ENCODE results near the gene AGBL1. TPM values are rescaled to one million over a fixed set of nuclear protein-coding genes. Genes with fewer than 3 reads are reported as not detected.

AGBL1 gene
- total RNA-seq, 3 donors from 2014 or later, result 0.10 to 0.32 TPM; not detected in 1

DNA sequence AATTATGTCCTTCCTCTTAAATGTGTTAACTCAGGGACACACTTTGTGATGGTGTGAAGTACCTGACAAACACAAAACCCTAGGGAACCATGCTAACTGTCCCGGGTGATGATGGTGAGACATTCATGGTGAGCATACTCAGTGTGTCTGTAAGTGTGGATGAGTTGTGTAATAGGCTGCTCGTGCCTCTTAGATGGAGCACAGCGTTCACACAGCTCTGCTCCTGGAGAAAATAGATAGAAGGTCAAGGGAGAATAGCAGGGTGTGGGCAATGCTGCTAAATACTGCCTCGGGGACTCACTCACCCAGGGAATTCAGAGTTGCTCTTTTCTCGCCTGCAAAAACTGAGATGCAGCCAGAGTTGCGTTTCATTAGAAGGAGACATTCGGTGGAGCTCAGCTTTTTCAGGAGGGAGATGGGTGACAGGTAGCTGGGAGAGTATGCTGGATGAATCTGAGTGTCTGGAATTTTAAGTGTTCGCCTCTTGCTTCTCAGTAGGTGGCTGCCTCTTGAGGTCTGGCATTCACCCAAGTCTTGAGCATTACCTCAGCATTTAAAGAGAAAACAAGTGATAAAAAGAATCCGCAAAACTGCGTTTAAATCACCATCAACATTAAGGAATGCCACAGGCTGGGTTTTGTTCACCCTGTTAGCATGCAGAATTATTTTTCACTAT lies 813.2 kb downstream of the AGBL1 start:
- no peak for DNase-seq
- Histone ChIP-seq H3K36me3 (ENCODE audit: low read depth) (no peaks in the 10 kb centered on the region), H3K9me3 (no peaks in the 10 kb centered on the region), H3K4me1 (ENCODE audit: low read depth) (no peaks in the 10 kb centered on the region), H3K4me3 (no peak overlapping the region)
- ATAC-seq, result no peak
- TF ChIP-seq, protein P1, sequence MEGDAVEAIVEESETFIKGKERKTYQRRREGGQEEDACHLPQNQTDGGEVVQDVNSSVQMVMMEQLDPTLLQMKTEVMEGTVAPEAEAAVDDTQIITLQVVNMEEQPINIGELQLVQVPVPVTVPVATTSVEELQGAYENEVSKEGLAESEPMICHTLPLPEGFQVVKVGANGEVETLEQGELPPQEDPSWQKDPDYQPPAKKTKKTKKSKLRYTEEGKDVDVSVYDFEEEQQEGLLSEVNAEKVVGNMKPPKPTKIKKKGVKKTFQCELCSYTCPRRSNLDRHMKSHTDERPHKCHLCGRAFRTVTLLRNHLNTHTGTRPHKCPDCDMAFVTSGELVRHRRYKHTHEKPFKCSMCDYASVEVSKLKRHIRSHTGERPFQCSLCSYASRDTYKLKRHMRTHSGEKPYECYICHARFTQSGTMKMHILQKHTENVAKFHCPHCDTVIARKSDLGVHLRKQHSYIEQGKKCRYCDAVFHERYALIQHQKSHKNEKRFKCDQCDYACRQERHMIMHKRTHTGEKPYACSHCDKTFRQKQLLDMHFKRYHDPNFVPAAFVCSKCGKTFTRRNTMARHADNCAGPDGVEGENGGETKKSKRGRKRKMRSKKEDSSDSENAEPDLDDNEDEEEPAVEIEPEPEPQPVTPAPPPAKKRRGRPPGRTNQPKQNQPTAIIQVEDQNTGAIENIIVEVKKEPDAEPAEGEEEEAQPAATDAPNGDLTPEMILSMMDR (IDR thresholded peaks at IDR 0.05), result no peak
- intact Hi-C loops (cut with DNase I, micrococcal nuclease), result no loop called here

GRCh38 chr15:86894269-86894668 lies 814.6 kb downstream of the AGBL1 start:
- intact Hi-C loops (cut with DNase I, micrococcal nuclease), result no loop called here
- H3K36me3 ChIP-seq (ENCODE audit: low read depth), result no peaks in the 10 kb centered on the region
- H3K4me1 ChIP-seq (ENCODE audit: low read depth), result no peaks in the 10 kb centered on the region
- ATAC-seq (no peak), DNase-seq (no peak)
- TF ChIP-seq, protein P1 (IDR thresholded peaks at IDR 0.05), result no peak
- no peak overlapping the region for H3K4me3 ChIP-seq
- H3K9me3 ChIP-seq, result no peaks in the 10 kb centered on the region

- intact Hi-C loops (cut with DNase I, micrococcal nuclease), result no loop called here
- ATAC-seq, result no peak
- no peak overlapping the region for H3K4me3 ChIP-seq
- H3K36me3 ChIP-seq (ENCODE audit: low read depth), result no peaks in the 10 kb centered on the region
- H3K9me3 ChIP-seq, result no peaks in the 10 kb centered on the region
- TF ChIP-seq, protein P1 (IDR thresholded peaks at IDR 0.05), result no peak
- H3K4me1 ChIP-seq (ENCODE audit: low read depth), result no peaks in the 10 kb centered on the region
- no peak for DNase-seq
Observed at GRCh38 chr15:86903642-86904421, 824.2 kb downstream of the AGBL1 start.

DNA sequence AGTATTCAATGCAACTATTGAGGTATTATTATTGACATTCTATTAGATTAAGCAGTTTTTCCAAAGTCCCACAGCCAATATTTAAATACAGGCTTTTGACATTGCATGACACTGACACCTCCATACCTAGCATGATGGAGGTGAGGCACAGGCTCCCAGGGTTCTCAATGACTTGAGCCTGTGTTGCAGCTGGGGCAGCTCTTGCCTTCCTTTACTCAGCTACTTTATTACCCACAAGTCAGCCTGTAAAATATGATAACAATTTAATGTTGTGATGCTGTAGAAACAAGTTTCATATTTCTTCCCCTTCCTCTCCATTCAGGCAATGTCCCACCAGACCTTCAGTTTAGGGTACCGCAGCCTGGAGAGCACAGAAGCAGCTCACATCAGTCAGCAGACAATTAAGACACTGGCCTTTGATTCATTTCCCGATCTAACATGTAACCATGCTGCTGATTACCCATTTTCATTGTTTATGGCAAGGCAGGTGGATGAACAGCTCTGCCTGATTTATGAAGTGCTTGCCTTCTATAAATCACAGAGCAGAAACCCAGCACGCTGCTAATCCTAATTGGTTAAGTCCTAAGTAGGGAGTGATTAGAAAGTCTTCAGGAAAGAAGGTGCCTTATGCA lies 826.1 kb downstream of the AGBL1 start:
- ATAC-seq (no peak), DNase-seq (no peak)
- Histone ChIP-seq H3K9me3 (no peaks in the 10 kb centered on the region), H3K36me3 (ENCODE audit: low read depth) (no peaks in the 10 kb centered on the region), H3K4me3 (no peak overlapping the region), H3K4me1 (ENCODE audit: low read depth) (no peaks in the 10 kb centered on the region)
- intact Hi-C loops (cut with DNase I, micrococcal nuclease), result no loop called here
- TF ChIP-seq, protein P1 (IDR thresholded peaks at IDR 0.05), result no peak

DNA sequence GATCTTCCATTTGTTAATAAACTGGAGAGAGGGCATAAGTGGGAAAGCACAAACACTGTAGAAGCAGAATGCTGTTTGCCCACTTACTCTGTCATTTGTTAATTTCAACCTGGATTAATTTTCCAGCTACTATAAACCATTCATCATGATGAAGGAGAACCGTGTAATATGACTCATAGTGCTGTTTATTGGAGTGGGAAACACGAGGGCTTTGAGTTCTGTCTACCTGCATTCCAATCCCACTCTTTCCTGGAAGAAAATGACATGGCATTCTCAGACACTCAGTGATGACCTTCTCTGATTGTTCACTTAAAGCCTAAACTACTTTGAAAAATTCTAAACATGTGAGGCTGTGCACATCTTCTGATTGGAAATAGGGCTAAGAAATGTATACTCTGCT lies 826.7 kb downstream of the AGBL1 start:
- no peaks in the 10 kb centered on the region for H3K4me1 ChIP-seq (ENCODE audit: low read depth)
- no peaks in the 10 kb centered on the region for H3K36me3 ChIP-seq (ENCODE audit: low read depth)
- ATAC-seq (no peak), DNase-seq (no peak)
- no peaks in the 10 kb centered on the region for H3K9me3 ChIP-seq
- TF ChIP-seq, protein P1 (IDR thresholded peaks at IDR 0.05), result no peak
- H3K4me3 ChIP-seq, result no peak overlapping the region
- intact Hi-C loops (cut with DNase I, micrococcal nuclease), result no loop called here

Measured in mucosa of descending colon (tissue), 3 donors.